Right cardiac atrium (tissue), 5 donors: ENCODE data around the gene PPP2R3C. TPM values are rescaled to one million over a fixed set of nuclear protein-coding genes. Genes with fewer than 3 reads are reported as not detected.
A peak's percentile ranks its signal among the peaks of the same experiment; 100 is the strongest.
"Not testable (repeated sequence)": the region's sequence is repeated elsewhere in the genome, so short reads cannot be mapped to it uniquely, and the experiment has no call there.

Experiments
- ATAC-seq, 2 donors: fragments of 200-7000 bp; cut with Tn5 transposase; one replicate each; pipeline versions ENCODE4 v1.8.0 to v1.9.1; 2020; ENCODE audit warnings: moderate library complexity in 2 of 2, mild to moderate bottlenecking in 1 of 2
- DNase-seq, 3 donors: peaks; one replicate each; pipeline ENCODE4 v3.0.0-alpha.2; 2020
- H3K27ac ChIP-seq: one replicate; pipeline ENCODE4 v1.5.1; 2013; ENCODE audit warnings: mild to moderate bottlenecking, low read length, control low read depth, moderate library complexity
- H3K27me3 ChIP-seq: one replicate; pipeline ENCODE4 v1.6.1; 2013; ENCODE audit not compliant: control insufficient read depth, insufficient read depth
- H3K4me1 ChIP-seq: one replicate; pipeline ENCODE4 v1.6.1; 2013; ENCODE audit warnings: low read length; ENCODE audit not compliant: control insufficient read depth, insufficient read depth
- H3K4me3 ChIP-seq: one replicate; pipeline ENCODE4 v1.5.1; 2013; ENCODE audit warnings: low read length, control low read depth
- H3K9me3 ChIP-seq: one replicate; pipeline ENCODE4 v1.6.1; 2013; ENCODE audit warnings: low read length; ENCODE audit not compliant: control insufficient read depth
- WGBS: extraction: QIAGEN DNeasy Blood & Tissue Kit; methylation state at CpG from one replicate; pipeline ENCODE4 v1.1.7; 2013; 5-methylcytosine and 5-hydroxymethylcytosine counted together
- intact Hi-C, 4 donors: fragments of 100-400 bp; cut with DNase I; formaldehyde crosslinking; loops; one replicate each; pipeline versions ENCODE4 v1.11.0 to v1.14.0; 2022 to 2023
- polyA plus RNA-seq: library from polyadenylated mRNA; stranded (reverse); fragments of 200-250 nt; gene quantifications from one replicate; pipeline ENCODE4 v1.2.3, GENCODE V29; 2013
- total RNA-seq, 4 donors: library from RNA; stranded (reverse); fragmentation: NEBNext Ultra II Directional; extraction: Animal tissue kit (Norgen Biotek cat#: 25700); gene quantifications; one replicate each; pipeline ENCODE4 v1.2.1, GENCODE V29; 2021
- donor health status: healthy with polysubstance abuse.
- donor health status: DM: no; HTN: yes; CAD: no.
- donor health status: DM: no; HTN: no; CAD: no.
- donor health status: DM: no; HTN: yes; CAD: no; lungs with severe emphysema.
- donor health status: DM: yes; HTN: yes; CAD: no.

The PPP2R3C gene
- total and polyA plus RNA-seq, 5 donors = 22.6 to 29.5 (median 27.4) TPM

DNA sequence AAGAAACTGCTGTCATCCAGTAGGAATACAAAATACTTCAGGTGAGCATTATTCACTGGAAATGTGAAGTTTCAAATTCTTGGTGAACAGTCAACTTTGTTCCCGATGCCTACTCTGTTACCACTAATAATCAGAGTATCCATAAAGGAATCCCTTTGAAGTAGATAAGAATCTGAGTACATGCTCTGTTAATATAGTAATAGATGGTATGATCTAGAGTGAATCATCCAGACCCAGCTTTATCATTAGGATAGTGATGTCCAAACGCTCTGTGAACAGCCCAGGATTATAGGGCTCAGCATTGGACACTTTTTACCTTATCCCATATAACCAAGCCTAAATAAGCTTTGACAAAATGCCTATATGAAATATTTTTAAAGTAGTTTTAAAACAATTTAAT, 33.3 kb downstream of the PPP2R3C start:
- Histone ChIP-seq H3K27ac (no peak overlapping the region), H3K27me3 (no peaks in the 10 kb centered on the region), H3K9me3 (no peaks in the 10 kb centered on the region), H3K4me3 (no peak overlapping the region), H3K4me1 (no peaks in the 10 kb centered on the region)
- DNase-seq = no peak
- intact Hi-C loops = no loop called here
- WGBS = 91% methylated on average over 2 of the region's 2 CpGs
- no peak for ATAC-seq

DNA sequence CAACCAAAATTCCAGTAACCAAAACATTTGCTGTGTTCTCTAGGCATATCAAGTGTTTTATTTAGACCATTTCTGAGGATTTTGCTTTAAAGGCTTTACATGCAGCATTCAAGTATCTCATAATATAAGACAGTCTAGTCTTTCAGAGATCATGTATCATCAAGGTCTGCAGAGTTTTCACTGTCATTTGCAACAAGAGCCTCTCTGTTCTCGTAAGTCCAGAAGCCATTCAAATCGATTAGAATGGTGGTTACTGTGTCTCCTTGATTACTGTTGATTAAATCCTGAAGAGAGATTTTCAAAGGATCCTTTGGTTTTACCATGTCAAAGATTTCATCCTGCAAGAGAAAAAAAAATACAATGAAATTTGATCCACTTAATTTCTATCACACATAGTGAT, 36.3 kb downstream of the PPP2R3C start:
- Histone ChIP-seq H3K27ac (no peak overlapping the region), H3K27me3 (no peaks in the 10 kb centered on the region), H3K4me1 (no peaks in the 10 kb centered on the region), H3K4me3 (no peak overlapping the region), H3K9me3 (no peaks in the 10 kb centered on the region)
- ATAC-seq (no peak), DNase-seq (no peak)
- intact Hi-C loops = no loop called here
- WGBS = 90% methylated on average over 2 of the region's 2 CpGs

DNA sequence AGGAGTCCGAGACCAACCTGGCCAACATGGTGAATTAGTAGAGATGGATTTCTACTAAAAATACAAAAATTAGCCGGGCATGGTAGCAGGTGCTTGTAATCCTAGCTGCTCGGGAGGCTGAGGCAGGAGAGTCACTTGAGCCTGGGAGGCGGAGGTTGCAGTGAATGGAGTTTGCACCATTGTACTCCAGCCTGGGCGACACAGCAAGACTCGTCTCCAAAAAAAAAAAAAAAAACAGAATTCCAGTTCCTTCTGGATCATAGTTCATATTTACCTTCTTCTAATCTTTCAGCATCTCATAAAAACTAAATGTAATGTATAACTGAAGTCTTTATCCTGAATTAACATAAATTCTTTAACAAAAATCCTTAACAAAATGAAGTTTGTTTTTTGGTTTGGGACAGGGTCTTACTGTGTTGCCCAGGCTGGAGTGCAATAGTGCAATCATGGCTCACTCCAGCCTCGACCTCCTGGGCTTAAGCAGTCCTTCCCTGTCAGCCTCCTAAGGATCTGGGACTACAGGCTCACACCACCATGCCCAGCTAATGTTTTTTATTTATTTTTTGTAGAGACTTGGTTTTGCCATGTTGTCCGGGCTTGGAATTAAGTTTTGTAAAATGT, 38.1 kb downstream of the PPP2R3C start:
- intact Hi-C loops = no loop called here
- ATAC-seq = no peak
- Histone ChIP-seq H3K27me3 (no peaks in the 10 kb centered on the region), H3K4me3 (no peak overlapping the region), H3K4me1 (no peaks in the 10 kb centered on the region), H3K27ac (no peak overlapping the region), H3K9me3 (no peaks in the 10 kb centered on the region)
- DNase-seq = no peak
- WGBS = 95% methylated on average over 8 of the region's 8 CpGs

DNA sequence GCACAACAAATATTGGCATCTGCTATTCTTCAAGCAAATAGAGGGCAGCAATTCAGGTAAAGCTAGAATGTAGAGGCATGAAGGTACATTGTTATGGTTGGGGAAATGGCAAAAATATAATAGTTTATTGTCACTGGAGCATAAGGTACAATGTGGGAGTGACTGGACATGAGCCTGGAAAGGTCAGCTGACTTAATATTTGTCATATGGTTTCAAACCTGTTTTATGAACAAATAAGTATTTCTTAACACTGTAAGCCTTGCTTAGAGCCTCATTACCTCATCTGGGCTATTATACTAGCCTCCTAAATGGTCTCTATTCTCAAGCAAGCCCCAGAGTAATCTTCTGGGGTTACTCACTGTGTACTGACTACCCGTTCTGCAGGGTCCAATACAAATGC, 42.0 kb downstream of the PPP2R3C start:
- no peak overlapping the region for H3K27ac ChIP-seq
- DNase-seq (no peak), ATAC-seq (no peak)
- H3K4me3 ChIP-seq = no peak overlapping the region
- intact Hi-C loops = no loop called here
- H3K9me3 ChIP-seq = no peaks in the 10 kb centered on the region
- 80% methylated on average over 1 of the region's 1 CpG for WGBS
- no peaks in the 10 kb centered on the region for H3K27me3 ChIP-seq
- H3K4me1 ChIP-seq = no peaks in the 10 kb centered on the region

DNA sequence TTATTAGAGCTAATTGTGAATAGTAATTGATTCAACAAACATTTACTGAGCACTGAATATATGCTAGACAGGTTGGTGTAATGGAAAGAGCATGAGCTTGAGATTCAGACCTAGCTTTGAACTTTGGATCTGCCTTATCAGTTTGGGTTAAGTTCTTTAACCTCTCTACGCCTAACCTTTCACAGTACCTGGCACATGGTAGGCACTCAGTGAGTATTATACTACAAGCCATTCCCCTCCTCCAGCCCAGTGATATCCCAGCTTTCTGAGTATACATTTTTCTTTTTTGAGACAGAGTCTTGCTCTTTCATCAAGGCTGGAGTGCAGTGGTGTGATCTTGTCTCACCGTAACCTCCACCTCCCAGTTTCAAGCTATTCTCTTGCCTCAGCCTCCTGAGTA, 43.7 kb downstream of the PPP2R3C start:
- ATAC-seq = no peak
- 98% methylated on average over 2 of the region's 2 CpGs for WGBS
- H3K27ac ChIP-seq = no peak overlapping the region
- DNase-seq = no peak
- H3K4me3 ChIP-seq = no peak overlapping the region
- H3K9me3 ChIP-seq = no peaks in the 10 kb centered on the region
- intact Hi-C loops = no loop called here
- H3K27me3 ChIP-seq = no peaks in the 10 kb centered on the region
- H3K4me1 ChIP-seq = no peaks in the 10 kb centered on the region

DNA sequence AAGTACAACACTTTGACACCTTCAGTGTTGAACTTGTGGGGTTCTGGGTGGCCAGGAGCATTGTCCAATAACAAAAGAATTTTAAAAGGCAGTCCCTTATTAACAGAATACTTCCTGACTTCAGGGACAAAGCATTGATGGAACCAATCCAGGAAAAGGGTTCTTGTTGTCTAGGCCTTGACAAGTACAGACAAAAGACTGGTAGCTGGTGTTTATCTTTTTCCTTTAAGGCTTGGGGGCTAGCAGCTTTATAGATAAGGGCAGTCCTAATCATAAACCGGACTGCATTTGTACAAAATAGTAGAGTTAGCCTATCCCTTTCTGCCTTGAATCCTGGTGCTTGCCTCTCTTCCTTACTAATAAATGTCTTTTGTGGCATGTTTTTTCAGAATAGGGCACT, 48.3 kb downstream of the PPP2R3C start:
- DNase-seq (no peak), ATAC-seq (peak in 1 of 2 donors; percentile 20)
- Histone ChIP-seq H3K4me3 (no peak overlapping the region), H3K9me3 (no peaks in the 10 kb centered on the region), H3K27me3 (no peaks in the 10 kb centered on the region), H3K27ac (no peak overlapping the region), H3K4me1 (no peaks in the 10 kb centered on the region)
- intact Hi-C loops = no loop called here
- 55% methylated on average over 1 of the region's 1 CpG for WGBS

DNA sequence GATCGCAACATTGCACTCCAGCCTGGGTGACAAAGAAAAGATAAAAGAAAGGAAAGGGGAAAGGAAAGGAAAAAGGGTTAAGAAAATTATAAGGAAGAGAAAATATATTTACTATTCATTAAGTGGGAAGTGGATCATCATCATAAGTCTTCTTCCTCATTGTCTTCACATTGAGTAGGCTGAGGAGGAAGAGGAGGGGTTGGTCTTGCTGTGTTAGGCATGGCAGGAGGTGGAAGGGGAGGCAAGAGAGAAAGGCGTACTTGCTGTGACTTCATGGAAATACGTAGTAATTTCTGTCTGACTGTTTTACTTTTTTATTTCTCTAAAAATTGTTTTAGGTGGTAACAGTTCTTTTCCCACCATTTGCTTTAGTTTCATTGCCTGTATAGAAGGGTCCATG, 49.6 kb downstream of the PPP2R3C start:
- WGBS = 97% methylated on average over 3 of the region's 3 CpGs

DNA sequence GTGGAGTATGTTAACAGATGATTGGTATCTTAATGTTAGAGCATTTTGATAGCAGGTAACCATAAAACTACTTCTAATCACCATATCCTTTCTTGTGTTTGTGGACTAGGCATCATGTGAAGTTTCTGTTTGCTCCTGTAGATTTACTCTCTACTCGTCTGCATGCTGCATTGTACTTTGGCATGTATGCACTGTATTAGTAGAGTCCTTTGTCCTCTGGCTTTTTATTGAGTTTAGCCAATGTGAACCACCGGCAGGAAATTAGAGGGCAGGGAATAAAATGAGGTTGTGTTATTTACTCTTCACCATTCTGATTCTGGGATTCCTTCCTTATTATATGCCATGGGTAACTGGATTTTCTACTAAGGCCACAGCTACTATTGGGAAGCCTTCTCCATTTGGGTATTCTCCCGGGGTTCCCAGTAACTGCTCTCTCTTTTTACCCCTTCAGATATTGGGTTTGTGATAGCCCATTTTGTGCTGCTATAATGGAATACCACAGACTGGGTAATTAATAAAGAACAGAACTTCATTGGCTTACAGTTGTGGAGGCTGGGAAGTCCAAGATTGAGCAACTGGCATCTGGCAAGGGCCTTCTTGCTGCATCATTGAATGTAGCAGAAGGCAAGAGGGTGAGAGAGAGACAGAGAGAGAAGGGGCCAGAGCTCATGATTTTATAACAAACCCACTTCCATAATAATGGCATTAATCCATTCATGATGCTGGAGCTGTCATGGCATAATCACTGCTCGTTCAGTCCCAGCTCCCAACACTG, 53.4 kb downstream of the PPP2R3C start:
- ATAC-seq = no peak
- Histone ChIP-seq H3K27me3 (no peaks in the 10 kb centered on the region), H3K4me1 (no peaks in the 10 kb centered on the region), H3K4me3 (no peak overlapping the region), H3K9me3 (no peaks in the 10 kb centered on the region), H3K27ac (no peak overlapping the region)
- no peak for DNase-seq
- WGBS = 95% methylated on average over 4 of the region's 4 CpGs
- intact Hi-C loops = no loop called here

More for the DNA sequence above, 49.6 kb downstream of the PPP2R3C start:
- ATAC-seq = no peak
- H3K27me3 ChIP-seq = no peaks in the 10 kb centered on the region
- no peaks in the 10 kb centered on the region for H3K4me1 ChIP-seq
- no peak overlapping the region for H3K27ac ChIP-seq
- intact Hi-C loops = no loop called here
- H3K9me3 ChIP-seq = no peaks in the 10 kb centered on the region
- DNase-seq = no peak
- H3K4me3 ChIP-seq = no peak overlapping the region

DNA sequence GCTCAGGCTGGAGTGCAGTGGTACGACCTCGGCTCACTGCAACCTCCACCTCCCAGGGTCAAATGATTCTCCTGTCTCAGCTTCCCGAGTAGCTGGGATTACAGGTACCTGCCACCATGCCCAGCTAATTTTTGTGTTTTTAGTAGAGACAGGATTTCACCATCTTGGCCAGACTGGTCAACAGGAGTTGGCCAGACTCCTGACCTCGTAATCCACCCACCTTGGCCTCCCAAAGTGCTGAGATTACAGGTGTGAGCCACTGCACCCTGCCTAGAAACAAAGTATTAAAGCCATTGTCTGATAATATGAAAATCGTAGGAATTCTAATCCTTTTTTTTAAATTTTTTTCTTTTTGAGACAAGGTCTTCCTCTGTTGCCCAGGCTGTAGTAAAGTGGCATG, 56.1 kb downstream of the PPP2R3C start:
- DNase-seq, H3K4me1 ChIP-seq, H3K9me3 ChIP-seq, H3K27me3 ChIP-seq, H3K4me3 ChIP-seq, ATAC-seq, H3K27ac ChIP-seq, intact Hi-C loops: not testable (repeated sequence)
- 97% methylated on average over 5 of the region's 5 CpGs for WGBS

DNA sequence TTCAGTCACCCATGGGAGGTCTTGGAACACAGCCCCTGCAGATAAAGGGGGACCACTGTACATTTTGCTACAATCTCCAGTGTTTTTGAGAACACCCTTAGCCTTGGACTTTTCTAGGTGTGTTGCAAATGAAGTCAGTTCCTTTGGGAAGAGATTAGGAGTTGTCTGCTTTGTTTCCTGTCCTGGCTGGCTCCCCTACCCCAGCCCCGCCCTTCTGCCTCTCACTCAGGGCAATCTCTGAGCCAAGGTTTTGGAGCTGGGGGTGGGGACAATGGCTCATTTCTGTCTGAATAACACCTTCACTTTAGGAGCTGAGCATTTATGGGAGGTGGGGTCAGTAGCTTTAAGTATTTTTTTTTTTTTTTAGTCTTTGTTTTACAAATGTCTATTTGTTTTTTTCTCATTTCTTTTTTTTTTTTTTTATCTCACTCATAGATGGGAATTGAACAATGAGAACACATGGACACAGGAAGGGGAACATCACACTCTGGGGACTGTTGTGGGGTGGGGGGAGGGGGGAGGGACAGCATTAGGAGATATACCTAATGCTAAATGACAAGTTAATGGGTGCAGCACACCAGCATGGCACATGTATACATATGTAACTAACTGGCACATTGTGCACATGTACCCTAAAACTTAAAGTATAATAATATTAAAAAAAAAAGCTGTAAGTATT, 60.5 kb downstream of the PPP2R3C start:
- H3K4me1 ChIP-seq, intact Hi-C loops, H3K27me3 ChIP-seq, H3K4me3 ChIP-seq, H3K9me3 ChIP-seq: not testable (repeated sequence)
- ATAC-seq = peak; percentile 92 to 98
- peak overlapping the region; percentile 52 for H3K27ac ChIP-seq
- 65% methylated on average over 1 of the region's 1 CpG for WGBS
- DNase-seq = peak; percentile 56 to 82 (median 67)

DNA sequence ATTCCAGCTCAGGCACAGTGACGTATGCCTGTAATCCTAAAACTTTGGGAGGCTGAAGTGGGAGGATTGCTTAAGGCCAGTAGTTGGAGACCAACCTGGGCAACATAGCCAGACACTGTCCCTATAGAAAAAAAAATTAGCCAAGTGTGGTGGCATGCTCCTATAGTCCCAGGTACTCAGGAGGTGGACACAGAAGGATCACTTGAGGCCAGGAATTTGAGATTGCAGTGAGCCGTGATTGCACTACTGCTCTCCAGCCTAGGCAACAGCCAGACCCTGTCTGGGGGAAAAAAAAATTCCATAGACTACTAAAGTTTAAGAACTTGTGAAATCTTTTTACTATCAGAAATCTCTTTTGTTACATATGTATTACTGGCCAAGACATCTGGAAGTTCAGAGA, 69.2 kb downstream of the PPP2R3C start:
- ATAC-seq (no peak), DNase-seq (no peak)
- Histone ChIP-seq H3K27me3 (no peaks in the 10 kb centered on the region), H3K9me3 (no peaks in the 10 kb centered on the region), H3K4me1 (no peaks in the 10 kb centered on the region), H3K4me3 (no peak overlapping the region), H3K27ac (no peak overlapping the region)
- 71% methylated on average over 2 of the region's 2 CpGs for WGBS
- intact Hi-C loops = no loop called here
